ENCODE data around the gene STK24. TPM values are rescaled to one million over a fixed set of nuclear protein-coding genes. Genes with fewer than 3 reads are reported as not detected.

STK24 gene
- total RNA-seq, 3 donors from 2014 or later, result 61.3 to 149 (median 71.9) TPM

DNA sequence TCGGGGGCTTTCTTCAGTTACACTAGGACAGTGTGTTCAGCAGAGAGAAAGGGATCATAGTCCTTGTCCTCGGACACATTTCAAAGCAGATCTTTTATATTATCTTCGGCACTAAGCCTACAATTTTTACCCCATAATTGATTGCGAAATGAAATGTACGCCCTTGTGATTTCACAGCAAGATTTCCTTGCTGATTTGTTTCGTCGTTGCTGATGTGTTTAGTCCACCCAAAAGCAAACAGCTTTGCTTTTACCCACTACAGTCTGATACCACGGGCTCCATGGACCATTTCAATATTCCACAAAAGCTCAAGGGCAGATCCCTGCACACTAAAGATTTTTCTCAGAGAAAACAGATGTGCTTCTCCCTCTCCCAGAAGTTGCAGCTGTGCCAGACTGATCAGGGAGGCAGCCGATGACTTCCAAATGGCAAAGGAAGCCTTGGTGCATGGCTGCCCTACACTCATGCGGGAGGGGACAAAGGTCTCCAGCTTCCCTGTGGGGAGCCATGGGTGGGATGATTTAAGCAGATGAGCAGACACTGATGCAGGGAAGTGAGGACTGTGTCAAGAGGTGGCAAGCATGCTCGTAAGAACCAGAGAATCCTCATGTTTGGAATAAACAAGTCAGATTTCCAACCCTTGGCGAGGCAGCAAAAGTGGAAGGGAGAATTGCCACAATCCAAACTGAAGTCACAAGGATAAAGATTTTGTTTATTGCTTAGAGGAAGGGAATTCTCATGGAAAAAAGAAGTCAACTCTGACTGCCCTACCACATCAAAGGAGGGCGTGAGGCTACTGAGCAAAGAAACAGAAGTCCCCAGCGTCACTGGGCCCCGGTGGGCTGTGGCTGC lies 81.1 kb downstream of the STK24 start:
- H3K36me3 ChIP-seq, result no peaks in the 10 kb centered on the region
- peaks cover 6 to 23% of the 10 kb centered on the region in 2 donors for H3K4me1 ChIP-seq
- intact Hi-C loops (cut with DNase I; ENCODE audit: low total_unique reads), result loop anchor here (5.0 kb wide), 1 partner anchor 411 kb away; no protein-coding TSS in a partner anchor
- H3K9me3 ChIP-seq, result no peaks in the 10 kb centered on the region
- DNase-seq (ENCODE audit: low spot score in 2 of 2), result no peak
- no peaks in the 10 kb centered on the region for H3K27me3 ChIP-seq
- peak overlapping the region; percentile 43 to 88 for H3K27ac ChIP-seq
- H3K4me3 ChIP-seq, result peak overlapping the region in 2 of 3 donors; percentile 15 to 50
- TF ChIP-seq POLR2AphosphoS5 (IDR thresholded peaks at IDR 0.05), result peak; percentile 33 to 65 (median 41)
- TF ChIP-seq, protein P1, sequence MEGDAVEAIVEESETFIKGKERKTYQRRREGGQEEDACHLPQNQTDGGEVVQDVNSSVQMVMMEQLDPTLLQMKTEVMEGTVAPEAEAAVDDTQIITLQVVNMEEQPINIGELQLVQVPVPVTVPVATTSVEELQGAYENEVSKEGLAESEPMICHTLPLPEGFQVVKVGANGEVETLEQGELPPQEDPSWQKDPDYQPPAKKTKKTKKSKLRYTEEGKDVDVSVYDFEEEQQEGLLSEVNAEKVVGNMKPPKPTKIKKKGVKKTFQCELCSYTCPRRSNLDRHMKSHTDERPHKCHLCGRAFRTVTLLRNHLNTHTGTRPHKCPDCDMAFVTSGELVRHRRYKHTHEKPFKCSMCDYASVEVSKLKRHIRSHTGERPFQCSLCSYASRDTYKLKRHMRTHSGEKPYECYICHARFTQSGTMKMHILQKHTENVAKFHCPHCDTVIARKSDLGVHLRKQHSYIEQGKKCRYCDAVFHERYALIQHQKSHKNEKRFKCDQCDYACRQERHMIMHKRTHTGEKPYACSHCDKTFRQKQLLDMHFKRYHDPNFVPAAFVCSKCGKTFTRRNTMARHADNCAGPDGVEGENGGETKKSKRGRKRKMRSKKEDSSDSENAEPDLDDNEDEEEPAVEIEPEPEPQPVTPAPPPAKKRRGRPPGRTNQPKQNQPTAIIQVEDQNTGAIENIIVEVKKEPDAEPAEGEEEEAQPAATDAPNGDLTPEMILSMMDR (IDR thresholded peaks at IDR 0.05), result no peak
- no peak for TF ChIP-seq POLR2A (IDR thresholded peaks at IDR 0.05)

DNA sequence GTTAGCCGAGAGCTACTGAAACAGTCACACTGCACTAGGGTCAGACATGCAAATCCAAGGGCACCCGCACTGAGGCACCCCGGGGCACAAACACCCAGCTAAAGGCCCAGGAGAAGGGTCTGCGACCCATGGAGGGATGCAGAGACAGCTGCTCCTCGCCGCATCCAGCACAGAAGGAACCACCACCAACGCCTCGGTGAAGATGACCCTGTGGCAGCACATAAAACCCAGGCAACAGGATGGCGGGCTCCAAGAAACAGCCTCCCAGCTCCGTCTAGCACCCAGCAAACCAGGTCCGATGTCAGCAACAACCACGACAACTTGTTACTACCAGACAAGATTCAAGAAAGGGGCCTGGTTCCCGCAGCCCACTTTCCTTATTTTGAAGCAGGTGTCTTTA lies 82.1 kb downstream of the STK24 start:
- intact Hi-C loops (cut with DNase I; ENCODE audit: low total_unique reads), result loop anchor here (5.0 kb wide), 1 partner anchor 413 kb away; no protein-coding TSS in a partner anchor
- no peaks in the 10 kb centered on the region for H3K36me3 ChIP-seq
- peak overlapping the region; percentile 43 to 75 for H3K27ac ChIP-seq
- no peak for DNase-seq (ENCODE audit: low spot score in 2 of 2)
- H3K27me3 ChIP-seq, result no peaks in the 10 kb centered on the region
- H3K9me3 ChIP-seq, result no peaks in the 10 kb centered on the region
- peaks cover 6 to 23% of the 10 kb centered on the region in 2 donors for H3K4me1 ChIP-seq
- TF ChIP-seq POLR2AphosphoS5 (IDR thresholded peaks at IDR 0.05), result no peak
- TF ChIP-seq POLR2A (IDR thresholded peaks at IDR 0.05), result no peak
- TF ChIP-seq, protein P1 (IDR thresholded peaks at IDR 0.05), result no peak
- H3K4me3 ChIP-seq, result no peak overlapping the region

DNA sequence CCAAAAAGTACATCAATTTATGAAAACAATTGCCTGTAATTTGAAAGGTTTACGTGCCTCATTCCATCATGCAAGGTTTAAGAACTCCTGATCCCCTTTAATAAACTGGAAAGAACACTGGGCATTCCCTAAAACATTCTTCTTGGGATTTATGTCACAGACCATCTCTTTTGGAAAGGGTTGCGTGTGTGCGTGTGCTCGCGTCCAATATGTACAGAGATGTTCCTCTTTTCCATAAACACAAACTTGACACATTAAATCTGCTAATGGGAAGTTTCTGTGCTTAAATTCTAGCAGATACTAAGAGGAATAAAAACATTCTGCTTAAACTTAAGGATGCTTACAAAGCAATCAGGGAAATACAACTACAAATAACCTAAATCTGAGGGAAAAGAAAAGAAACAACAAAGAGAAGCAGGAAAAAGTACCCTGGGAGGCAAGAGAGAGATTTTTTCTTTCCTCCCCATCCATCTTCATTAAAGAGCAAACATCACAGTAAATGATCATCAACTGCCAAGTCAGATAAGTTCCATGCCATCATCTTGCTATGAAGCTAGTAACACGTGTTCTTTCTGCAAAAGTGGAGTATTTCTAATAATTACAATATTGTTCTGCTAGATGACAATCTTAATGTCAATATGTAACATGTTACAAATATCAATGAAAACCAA lies 83.7 kb downstream of the STK24 start:
- intact Hi-C loops (cut with DNase I; ENCODE audit: low total_unique reads), result no loop called here
- Histone ChIP-seq H3K27ac (no peak overlapping the region), H3K36me3 (no peaks in the 10 kb centered on the region), H3K27me3 (no peaks in the 10 kb centered on the region), H3K4me1 (peaks cover 6 to 23% of the 10 kb centered on the region in 2 donors), H3K4me3 (no peak overlapping the region), H3K9me3 (no peaks in the 10 kb centered on the region)
- TF ChIP-seq POLR2A (IDR thresholded peaks at IDR 0.05) (no peak), POLR2AphosphoS5 (IDR thresholded peaks at IDR 0.05) (no peak)
- TF ChIP-seq, protein P1 (IDR thresholded peaks at IDR 0.05), result no peak
- DNase-seq (ENCODE audit: low spot score in 2 of 2), result no peak

DNA sequence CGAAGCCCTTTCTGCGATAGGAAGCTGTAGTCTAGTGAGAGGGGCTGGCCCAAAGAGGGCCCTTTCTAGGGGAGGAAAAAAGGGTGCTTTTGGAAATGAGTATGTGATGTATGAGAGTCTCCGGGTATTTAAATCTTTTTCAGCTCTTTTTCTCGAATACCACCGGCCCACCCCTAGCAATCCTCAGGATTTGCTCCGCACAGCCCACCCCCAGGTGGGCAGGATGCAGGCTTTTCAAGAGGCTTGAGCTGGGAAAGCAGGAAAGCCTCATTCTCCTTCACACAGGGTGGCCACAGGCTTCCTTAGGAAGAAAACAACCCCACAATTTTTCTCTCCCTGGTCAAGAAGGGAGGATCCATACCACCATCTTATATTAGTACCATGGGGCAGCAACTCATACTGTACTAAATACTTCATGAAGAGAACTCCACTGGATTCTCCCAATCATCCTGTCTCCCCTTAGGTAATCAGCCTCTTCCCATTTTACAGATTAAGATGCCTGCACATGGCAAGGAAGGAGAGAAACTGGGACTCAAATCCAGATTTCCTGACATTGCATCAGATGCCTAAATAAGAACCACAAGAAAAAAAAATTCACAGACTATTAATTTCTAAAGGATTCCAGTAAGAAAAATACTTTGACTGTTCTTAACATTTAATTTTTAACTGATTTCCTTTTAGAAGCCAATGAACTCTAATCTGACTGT lies 84.4 kb downstream of the STK24 start:
- Histone ChIP-seq H3K4me3 (no peak overlapping the region), H3K27me3 (no peaks in the 10 kb centered on the region), H3K36me3 (no peaks in the 10 kb centered on the region), H3K9me3 (no peaks in the 10 kb centered on the region), H3K27ac (no peak overlapping the region), H3K4me1 (peaks cover 6 to 23% of the 10 kb centered on the region in 2 donors)
- DNase-seq (ENCODE audit: low spot score in 2 of 2), result no peak
- intact Hi-C loops (cut with DNase I; ENCODE audit: low total_unique reads), result no loop called here
- TF ChIP-seq POLR2AphosphoS5 (IDR thresholded peaks at IDR 0.05) (no peak), POLR2A (IDR thresholded peaks at IDR 0.05) (no peak)
- TF ChIP-seq, protein P1 (IDR thresholded peaks at IDR 0.05), result no peak

All from breast epithelium (tissue), 4 donors.